ENCODE measurements around the gene RBM38. TPM values are rescaled to one million over a fixed set of nuclear protein-coding genes. Genes with fewer than 3 reads are reported as not detected.

RBM38 gene
- total RNA-seq, 1 experiment from 2014 or later, result 39.9 TPM

DNA sequence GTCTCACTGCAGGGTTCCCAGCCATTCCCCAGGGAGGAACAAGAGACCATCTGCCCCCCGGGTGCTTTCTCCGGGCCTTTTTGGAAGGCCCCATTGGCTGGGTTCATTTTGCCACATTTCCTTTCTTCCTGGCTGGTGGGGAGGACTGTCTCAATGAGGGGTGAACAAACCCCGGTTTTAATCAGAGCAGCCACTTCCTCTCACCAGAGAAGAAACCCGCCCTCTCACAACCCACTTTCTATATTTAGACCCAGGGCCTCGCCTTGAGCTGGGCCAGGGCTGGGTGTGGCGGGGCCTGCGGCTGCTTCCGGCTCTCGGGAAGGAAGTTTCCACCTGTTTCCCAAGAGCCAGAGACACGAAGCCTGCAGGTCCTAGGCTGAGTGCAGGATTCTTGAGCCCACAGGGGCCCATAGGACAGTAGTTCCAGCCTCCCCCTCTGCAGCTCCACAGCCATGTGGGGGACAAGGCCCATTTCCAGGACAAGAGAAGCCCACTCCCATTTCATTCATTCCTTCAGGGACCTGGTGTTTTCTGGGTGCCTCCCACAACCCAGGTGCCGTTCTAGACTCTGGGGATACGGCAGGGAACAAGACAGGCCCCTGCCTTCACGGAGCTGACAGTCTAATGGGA is 41.8 kb downstream of the RBM38 start:
- no peaks in the 10 kb centered on the region for H3K36me3 ChIP-seq (ENCODE audit: control insufficient read depth, insufficient read depth, low read length)
- CTCF ChIA-PET, result no interaction called here
- TF ChIP-seq CTCF (IDR thresholded peaks at IDR 0.05) (no peak), REST (IDR thresholded peaks at IDR 0.05; ENCODE audit: insufficient read depth in 1 of 2, low read depth in 2 of 2, low read length in 1 of 2) (no peak)
- BruUV-seq (replicated peaks), result no TSS peak
- no peaks in the 10 kb centered on the region for H3K9me3 ChIP-seq (ENCODE audit: control insufficient read depth, insufficient read depth, low read depth, low read length)
- no peaks in the 10 kb centered on the region for H3K27me3 ChIP-seq (ENCODE audit: control insufficient read depth, insufficient read depth, low read length)
- intact Hi-C loops (cut with micrococcal nuclease; ENCODE audit: unreplicated experiment), result no loop called here
- H3K4me1 ChIP-seq (ENCODE audit: control insufficient read depth, insufficient read depth, low read length), result no peaks in the 10 kb centered on the region
- POLR2A ChIA-PET, result interaction anchor here (0.7 kb wide), 1 partner anchor 22 kb away, joined by 3 read pairs; no protein-coding TSS in a partner anchor
- ATAC-seq, result no peak
- in situ Hi-C loops (cut with HindIII; ENCODE audit: low pct_unique_long_range_greater_than_20kb, low sequenced_read_pairs), result no loop called here
- no peak overlapping the region for H3K27ac ChIP-seq (ENCODE audit: low read length)
- DNase-seq (ENCODE audit: low read depth, low spot score), result no peak
- H3K4me3 ChIP-seq (ENCODE audit: low read depth in 2 of 2, low read length in 2 of 2), result no peak overlapping the region

DNA sequence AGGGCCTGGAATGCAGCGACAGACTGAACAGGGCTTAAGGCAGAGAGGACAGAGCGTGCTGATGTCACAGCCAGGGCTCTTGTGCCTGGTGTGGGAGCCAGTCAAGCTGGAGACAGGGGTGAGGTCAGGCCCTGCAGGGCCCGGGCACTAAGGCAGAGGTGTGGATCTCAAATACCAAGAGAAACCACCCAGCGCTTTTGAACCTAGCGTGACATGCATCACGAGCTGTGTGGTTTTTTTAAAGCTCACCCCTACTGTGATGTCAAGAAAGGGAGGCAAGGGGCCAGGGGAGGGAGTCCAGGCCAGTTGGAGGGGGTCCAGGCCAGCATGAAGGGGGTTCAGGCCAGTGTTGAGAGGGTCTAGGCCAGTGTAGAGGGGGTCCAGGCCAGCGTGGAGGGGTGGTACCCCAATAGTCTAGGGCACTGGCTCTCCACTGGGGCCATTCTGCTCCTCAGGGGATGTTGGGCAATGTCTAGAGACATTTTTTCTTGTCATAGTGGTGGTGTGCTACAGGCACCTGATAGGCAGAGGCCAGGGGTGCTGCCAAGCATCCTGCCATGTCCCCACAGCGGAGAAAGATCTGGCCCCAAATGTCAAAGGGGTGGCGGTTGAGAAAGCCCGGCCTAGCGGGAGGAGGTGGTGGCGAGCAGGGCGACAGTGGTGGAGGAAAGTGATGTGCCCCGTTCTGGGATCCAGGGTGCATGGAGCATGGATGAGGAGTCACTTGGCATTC is 42.6 kb downstream of the RBM38 start:
- Histone ChIP-seq H3K4me3 (ENCODE audit: low read depth in 2 of 2, low read length in 2 of 2) (no peak overlapping the region), H3K4me1 (ENCODE audit: control insufficient read depth, insufficient read depth, low read length) (peaks cover 2% of the 10 kb centered on the region; the same call in 1 of the 2 replicates), H3K27ac (ENCODE audit: low read length) (no peak overlapping the region), H3K9me3 (ENCODE audit: control insufficient read depth, insufficient read depth, low read depth, low read length) (no peaks in the 10 kb centered on the region), H3K27me3 (ENCODE audit: control insufficient read depth, insufficient read depth, low read length) (no peaks in the 10 kb centered on the region), H3K36me3 (ENCODE audit: control insufficient read depth, insufficient read depth, low read length) (no peaks in the 10 kb centered on the region)
- TF ChIP-seq TCF7L2 (IDR thresholded peaks at IDR 0.05; ENCODE audit: low read depth, low read length) (no peak), POLR2AphosphoS5 (IDR thresholded peaks at IDR 0.05; ENCODE audit: low read depth, low read length) (no peak), CTCF (IDR thresholded peaks at IDR 0.05) (no peak), REST (IDR thresholded peaks at IDR 0.05; ENCODE audit: insufficient read depth in 1 of 2, low read depth in 2 of 2, low read length in 1 of 2) (no peak), SIN3A (IDR thresholded peaks at IDR 0.05; ENCODE audit: borderline replicate concordance, insufficient read depth, low read depth, low read length) (no peak)
- ChIA-PET CTCF (no interaction called here), POLR2A (no interaction called here)
- BruUV-seq (replicated peaks), result no TSS peak
- DNase-seq (ENCODE audit: low read depth, low spot score) (no peak), ATAC-seq (no peak)
- in situ Hi-C loops (cut with HindIII; ENCODE audit: low pct_unique_long_range_greater_than_20kb, low sequenced_read_pairs), result no loop called here
- intact Hi-C loops (cut with micrococcal nuclease; ENCODE audit: unreplicated experiment), result no loop called here

Data from Panc1 (cell line).